ENCODE results near the gene CCL1.

GRCh38 chr17:34400301-34400931 lies 37.4 kb upstream of the CCL1 start:
- no peak for TF ChIP-seq CTCF (IDR thresholded peaks at IDR 0.05)
- no peak for TF ChIP-seq EZH2 (IDR thresholded peaks at IDR 0.05)
